Endometrial microvascular endothelial cells (primary cell): ENCODE data around the gene LBX2. TPM values are rescaled to one million over a fixed set of nuclear protein-coding genes. Genes with fewer than 3 reads are reported as not detected.

Experiments
- in situ Hi-C: cut with HindIII; loops from 2 replicates; pipeline ENCODE4 v1.10.0; 2017; ENCODE audit warnings: low sequenced_read_pairs, low pct_unique_long_range_greater_than_20kb; ENCODE audit errors: inconsistent ontology term
- total RNA-seq: library from RNA; depleted of rRNA; stranded (reverse); fragments of >200 nt; gene quantifications from one replicate; pipeline ENCODE4 v1.2.3, GENCODE V29; 2015; ENCODE audit errors: inconsistent ontology term

Gene LBX2
- total RNA-seq, 1 donor from 2014 or later = 2.5 TPM

- in situ Hi-C loops = no loop called here
These were observed 29.4 kb upstream of the LBX2 start for GRCh38 chr2:74528600-74529356.

DNA sequence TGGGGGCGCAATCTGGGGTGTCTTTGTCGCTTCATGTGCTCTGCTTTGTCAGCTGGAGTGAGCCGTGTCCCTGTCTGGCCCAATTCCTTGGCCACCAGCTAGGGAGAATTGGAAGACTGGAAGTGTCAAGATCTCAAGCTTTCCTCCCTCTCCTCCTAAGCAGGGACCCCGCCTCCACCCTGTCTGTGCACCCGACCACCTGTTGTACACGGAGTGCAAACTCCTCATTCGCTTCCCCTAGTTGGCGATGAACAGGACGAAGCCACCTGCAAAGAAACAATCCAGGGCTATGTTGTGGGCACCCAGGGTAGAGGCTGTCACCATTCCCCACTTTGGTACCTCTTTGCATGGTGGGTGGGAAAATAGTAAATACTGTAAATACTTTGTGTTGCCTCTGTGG lies 28.3 kb upstream of the LBX2 start:
- in situ Hi-C loops = no loop called here

DNA sequence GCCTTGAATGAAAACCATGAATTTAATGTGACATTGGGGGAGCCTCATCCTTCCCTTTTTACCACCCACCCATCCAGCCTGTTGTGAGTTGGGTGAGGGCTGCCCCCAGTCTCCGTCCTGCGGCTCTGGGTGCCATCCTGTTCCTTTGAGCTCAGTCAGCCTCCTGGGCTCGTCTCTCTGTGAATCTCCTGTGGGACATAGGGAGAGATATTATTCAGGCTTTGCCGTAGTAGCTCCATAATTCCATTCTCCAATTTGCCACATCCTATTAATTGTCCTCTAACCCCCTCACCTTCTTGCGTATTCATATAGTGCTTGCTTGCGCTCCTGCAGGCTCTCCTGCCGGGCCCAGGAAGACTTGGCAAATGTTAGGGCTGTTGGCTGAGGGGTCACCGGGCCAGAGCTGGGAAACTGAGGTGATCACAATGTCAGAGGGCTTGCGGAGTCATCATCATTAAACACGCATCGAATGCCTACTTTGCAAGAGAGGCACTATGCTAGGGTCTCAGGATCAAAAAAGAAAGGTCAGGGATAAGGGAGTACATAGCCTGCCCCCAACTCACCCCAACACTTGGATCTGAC lies 27.3 kb upstream of the LBX2 start:
- in situ Hi-C loops = no loop called here

- in situ Hi-C loops = no loop called here
These were observed 26.6 kb upstream of the LBX2 start, which contains the start of gene DQX1 for GRCh38 chr2:74525717-74526648. Gene DQX1 (minus strand): TSS chr2:74526231. CDS start chr2:74525729, 502 bp downstream.

- in situ Hi-C loops = no loop called here
These were observed 25.7 kb upstream of the LBX2 start for GRCh38 chr2:74524955-74525716.

DNA sequence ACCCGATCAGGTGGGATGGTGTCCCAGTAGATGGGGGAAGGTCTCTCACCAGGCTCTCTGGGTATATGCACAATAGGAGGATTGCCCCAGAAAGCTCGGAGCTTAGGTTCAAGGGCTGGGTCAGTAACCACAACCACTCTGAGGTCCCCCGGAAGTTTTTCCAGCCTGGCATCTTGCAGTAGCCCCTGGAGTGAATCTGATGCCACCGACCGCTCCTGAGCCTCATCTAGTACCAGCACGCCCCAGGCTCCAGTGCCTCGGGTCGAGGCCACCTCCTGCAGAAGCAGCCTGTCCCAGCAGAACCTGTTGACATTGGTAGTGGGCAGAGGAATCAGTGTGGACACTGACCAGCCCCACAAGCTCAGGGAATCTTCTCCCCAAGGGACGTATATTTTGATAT lies 24.6 kb upstream of the LBX2 start:
- in situ Hi-C loops = no loop called here

DNA sequence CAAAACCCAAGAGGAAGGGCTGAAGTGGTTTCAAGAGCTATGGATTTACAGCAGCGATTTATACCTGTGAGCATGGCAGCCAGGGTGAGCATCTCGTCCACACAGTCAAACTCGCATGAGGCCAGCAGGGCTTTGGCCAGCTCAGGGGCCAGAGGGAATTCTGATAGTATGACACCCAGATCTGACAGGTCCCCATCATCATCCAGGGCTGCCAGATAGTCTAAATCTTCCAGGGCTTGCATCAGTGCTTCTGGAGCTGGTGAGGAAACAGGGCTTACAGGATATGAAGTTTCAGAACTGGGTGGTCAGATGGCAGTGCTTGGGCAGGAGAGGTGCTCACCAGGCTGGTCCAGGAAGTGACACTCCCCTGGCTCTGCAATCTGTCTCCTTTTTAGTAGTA lies 23.1 kb upstream of the LBX2 start:
- in situ Hi-C loops = no loop called here

DNA sequence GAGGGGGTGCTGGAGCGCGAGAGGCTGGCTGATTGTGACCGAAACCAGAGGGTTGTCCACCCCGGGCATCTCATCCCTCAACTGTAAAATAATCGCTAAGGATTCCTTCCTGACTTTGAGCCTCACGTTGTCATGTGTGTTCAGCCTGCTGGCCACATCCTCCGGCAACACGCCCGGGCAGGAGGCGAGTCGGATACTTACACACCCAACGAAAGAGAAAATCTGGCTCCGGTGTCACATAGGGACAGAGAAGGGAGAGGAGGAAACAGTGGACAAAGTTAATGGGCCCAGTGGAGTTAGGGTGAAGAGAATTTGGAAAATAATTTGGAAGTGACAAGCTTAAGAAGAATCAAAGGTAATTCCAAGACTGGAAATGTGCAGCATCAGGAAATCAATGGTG lies 17.2 kb upstream of the LBX2 start:
- in situ Hi-C loops = no loop called here

- in situ Hi-C loops = no loop called here
These were observed 16.7 kb upstream of the LBX2 start for GRCh38 chr2:74515981-74516633.

DNA sequence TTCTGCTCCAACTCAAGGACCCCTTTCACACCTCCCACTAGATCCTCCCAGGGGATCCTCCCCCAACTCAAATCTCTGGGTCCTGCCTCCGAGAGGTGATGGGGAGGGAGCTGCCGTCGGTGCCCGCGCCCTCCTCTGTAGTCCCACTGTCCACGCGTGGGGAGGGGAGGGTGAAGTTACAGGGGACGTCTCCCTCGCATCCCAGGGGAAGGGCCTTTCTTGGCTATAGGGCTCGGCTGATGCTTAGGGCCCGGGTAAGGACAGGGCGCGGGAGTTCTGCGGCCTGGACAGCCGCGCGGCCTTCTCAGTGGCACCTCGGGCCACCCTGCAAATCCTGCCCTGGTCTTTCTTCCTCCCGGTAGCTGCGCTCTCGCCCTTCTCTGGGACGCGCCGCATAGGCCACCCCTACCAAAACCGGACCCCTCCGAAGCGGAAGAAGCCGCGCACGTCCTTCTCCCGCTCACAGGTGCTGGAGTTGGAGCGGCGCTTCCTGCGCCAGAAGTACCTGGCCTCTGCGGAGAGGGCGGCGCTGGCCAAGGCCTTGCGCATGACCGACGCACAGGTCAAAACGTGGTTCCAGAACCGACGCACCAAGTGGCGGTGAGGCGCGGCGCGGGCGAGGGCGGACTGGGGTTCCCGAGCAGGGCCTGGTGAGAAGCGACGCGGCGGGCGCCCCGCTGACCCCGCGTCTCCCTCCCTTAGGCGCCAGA lies 16.0 kb upstream of the LBX2 start:
- in situ Hi-C loops = no loop called here

DNA sequence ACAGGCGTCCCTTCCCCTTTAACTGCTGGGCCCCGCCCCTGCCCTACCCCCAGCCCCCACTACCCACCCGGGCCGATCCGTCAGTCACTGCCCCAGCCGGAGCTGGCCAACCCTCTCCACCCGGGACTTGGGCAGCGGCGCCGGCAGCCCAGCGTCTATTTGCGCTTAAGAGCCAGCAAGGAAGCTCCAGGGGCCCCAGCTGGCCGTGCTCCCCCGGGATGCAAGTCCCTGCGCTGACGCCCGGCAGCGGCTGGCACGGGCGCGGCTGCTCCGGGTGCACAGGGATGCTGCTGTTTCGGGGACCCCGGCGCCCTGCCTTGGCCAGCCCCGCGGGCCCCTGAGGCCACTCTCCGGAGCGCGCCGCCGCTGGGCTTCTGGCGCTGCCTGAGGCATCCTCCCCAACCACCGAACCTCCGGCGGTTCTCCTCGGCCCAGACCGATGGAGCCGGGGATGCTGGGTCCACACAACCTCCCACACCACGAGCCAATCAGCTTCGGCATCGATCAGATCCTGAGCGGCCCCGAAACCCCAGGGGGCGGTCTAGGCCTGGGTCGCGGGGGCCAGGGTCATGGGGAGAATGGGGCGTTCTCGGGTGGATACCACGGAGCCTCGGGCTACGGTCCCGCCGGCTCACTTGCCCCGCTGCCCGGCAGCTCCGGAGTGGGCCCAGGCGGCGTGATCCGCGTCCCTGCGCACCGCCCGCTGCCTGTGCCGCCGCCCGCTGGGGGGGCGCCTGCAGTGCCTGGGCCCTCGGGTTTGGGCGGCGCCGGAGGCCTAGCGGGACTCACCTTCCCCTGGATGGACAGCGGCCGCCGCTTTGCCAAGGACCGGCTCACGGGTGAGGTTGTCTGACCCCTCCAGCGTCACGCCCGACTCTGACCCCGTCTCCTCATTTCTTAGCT lies 15.2 kb upstream of the LBX2 start, which contains the start of gene TLX2:
TLX2 (plus strand) TSS at position 83 of the 903 bp plus-strand sequence; CDS start at position 440, 357 bp downstream.
- in situ Hi-C loops = no loop called here

DNA sequence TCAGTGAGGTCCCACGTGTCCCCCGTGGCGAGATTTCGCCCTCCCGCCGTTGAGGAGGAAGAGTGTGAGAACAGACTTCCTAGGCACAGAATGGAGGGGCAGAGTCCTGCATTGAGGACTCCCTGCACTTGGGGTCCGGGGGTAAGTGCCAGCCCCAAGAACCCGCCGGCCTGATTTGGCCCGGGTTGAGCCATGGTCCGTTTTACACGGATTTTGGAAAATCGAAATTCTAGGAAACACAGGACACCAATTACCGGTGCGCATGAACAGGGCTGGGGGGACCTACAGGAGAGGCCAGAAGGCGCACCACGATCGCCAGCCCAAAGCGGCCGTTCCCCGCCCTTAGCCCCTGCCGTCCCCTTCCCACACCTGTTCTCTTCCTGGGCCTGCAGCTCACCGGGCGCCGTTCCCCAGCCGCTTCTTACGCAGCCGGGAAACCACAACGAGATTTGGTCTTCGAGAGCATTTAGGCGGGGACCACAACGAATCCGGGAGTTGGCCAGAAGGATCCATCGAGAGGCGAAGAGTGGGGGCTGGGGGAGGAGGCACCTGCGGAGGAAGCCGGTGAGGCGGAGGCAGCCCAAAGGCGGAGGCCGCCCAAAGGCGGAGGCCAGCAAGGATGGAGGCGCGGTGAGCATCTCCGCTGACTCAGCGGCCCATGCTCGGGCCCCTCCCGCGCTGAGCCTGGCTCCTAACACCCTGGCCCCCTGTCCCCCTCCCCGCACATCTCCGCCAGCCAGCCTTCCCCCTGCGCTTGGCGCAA lies 14.4 kb upstream of the LBX2 start:
- in situ Hi-C loops = no loop called here

DNA sequence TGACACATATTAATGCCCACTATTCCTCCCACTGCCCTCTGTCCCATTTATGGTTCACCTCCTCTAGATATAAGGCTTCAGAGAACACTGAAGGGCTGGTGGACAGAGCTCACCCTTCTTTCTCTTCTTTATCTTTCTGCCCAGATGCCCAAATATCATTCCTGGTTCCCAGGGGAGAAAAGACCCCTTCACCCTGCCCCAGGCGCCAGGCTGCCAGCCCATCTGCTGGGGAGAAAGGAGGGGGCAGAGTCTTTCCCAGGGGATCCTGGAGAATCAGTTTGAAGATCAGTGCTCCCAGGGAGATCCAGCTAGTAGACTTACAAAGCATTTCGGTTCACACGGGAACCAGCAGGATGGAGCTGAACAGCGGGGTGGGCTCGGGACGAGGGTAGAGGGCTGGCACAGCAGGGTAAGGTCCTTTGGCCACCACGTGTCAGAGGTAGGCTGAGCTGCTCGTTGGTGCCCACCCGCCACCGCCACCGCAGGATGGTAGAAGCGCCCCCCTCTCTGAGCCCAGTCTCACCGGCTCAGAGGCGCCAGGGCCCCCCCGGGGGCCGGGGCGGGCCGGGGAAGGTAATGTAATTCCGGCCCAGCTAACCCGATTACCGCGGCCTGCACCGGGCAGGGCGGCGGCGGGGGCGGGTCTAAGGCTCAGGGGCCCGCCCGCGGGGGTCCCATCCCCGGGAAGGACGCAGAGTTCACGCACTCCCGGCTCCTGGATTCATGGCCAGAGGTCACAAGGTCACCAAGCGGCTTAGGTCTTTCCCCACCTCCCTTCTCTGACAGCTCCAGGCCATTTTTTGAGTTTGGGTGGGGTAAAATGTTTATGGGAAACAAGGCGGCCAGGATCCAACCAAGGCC lies 13.6 kb upstream of the LBX2 start:
- in situ Hi-C loops = no loop called here

DNA sequence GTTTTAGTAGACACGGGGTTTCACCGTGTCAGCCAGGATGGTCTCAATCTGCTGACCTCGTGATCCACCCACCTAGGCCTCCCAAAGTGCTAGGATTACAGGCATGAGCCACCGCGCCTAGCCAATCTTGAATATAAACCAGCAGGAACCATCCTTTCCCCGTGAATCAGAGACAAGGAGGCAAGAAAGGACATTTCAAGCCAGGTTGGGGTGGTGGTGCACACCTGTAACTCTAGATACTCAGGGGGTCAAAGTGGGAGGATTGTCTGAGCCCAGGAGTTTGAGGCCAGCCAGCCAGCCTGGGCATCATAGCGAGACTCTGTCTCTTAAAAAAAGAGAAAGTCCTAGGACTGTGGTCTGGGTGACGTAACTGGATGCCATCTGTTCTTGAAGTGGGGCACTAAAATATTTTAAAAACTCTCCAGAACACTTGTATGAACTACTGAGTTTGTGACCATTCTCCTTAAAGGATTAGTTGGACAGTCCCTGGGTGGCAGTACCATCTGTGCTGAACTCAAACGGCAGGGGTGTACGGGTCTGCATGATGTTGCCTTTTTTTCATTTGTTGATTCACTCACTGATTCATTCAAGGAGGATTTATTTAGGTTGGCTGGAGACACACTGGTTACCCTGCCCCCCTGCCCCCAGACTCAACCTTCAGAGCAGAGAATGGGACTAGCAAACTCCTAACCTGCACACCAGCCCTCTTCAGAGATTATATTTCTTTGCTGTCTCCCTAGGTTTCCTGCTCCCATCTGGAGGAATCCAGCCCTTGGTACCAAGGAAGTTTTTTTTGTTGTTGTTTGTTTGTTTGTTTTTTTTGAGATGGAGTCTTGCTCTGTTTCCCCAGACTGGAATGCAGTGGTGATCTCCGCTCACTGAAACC lies 11.9 kb upstream of the LBX2 start:
- in situ Hi-C loops = no loop called here
